GM12891 (cell line): ENCODE results near the gene ZNFX1. TPM values are rescaled to one million over a fixed set of nuclear protein-coding genes. Genes with fewer than 3 reads are reported as not detected.

Source experiments
- DNase-seq: peaks from one replicate; pipeline ENCODE4 v3.0.0; 2011; ENCODE audit warnings: low spot score; ENCODE audit not compliant: insufficient read length
- FAIRE-seq: peaks from 2 replicates; lab custom pipeline; 2011; peaks lifted over from hg19 to GRCh38; lab: Jason Lieb, UNC
- PAX5 ChIP-seq: IDR thresholded peaks from 2 replicates; pipeline ENCODE4 v1.6.1; 2011; ENCODE audit warnings: low read length, moderate library complexity, mild to moderate bottlenecking; ENCODE audit not compliant: insufficient read depth, severe bottlenecking
- POLR2A ChIP-seq: IDR thresholded peaks from 2 replicates; pipeline ENCODE4 v1.6.1; 2011; ENCODE audit warnings: low read depth, low read length, control low read depth
- POLR2AphosphoS5 ChIP-seq: IDR thresholded peaks from 2 replicates; pipeline ENCODE4 v1.6.1; 2011; ENCODE audit warnings: low read depth, low read length, control low read depth
- POU2F2 ChIP-seq: IDR thresholded peaks from 2 replicates; pipeline ENCODE4 v1.6.1; 2011; ENCODE audit warnings: low read depth, mild to moderate bottlenecking, control low read depth, low read length, moderate library complexity
- SPI1 ChIP-seq: IDR thresholded peaks from 2 replicates; pipeline ENCODE4 v1.6.1; 2011; ENCODE audit warnings: low read depth, low read length, control low read depth
- TAF1 ChIP-seq: IDR thresholded peaks from 2 replicates; pipeline ENCODE4 v1.6.1; 2011; ENCODE audit warnings: low read depth, low read length, control low read depth
- polyA plus RNA-seq: library from polyadenylated mRNA; unstranded; fragments of >200 nt; gene quantifications from one replicate; pipeline ENCODE4 v1.2.1, GENCODE V29; 2012; ENCODE audit warnings: low read depth, missing spikeins, inconsistent platforms; ENCODE audit not compliant: missing spikeins

Gene ZNFX1
- polyA plus RNA-seq = 11.0 TPM

- peak; percentile 82 for FAIRE-seq
- TF ChIP-seq TAF1 = peak; percentile 100
- TF ChIP-seq POLR2AphosphoS5 = peak; percentile 100
- peak; percentile 100 for TF ChIP-seq POLR2A
- TF ChIP-seq POU2F2 = peak; percentile 99
- TF ChIP-seq SPI1 = peak; percentile 27
- no peak for TF ChIP-seq PAX5
- DNase-seq = peak; percentile 87
Observed at GRCh38 chr20:49278036-49278817, at the start of gene ZNFX1. TSS of gene ZNFX1 (minus strand) at chr20:49278057. CDS start at chr20:49275839, 2,218 bp downstream.

DNA sequence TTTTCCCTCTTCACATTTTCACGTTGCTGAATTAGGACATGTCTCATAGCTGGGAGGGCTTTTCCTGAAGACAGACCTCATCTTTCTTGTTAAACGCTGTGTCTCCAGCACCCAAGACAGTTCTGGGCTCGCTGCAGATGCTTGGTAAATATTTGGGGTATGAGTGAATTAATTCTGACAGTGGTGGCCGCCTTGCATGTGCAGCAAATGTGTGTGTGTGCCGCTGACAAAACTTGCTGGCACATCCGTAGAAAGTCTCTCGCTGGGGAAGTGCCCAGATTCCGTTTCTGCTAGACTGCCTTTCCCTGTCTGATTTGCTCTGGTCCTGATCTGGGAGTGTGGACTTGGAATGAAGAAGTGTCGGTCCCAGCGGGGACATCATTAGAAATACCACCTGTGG lies 48.2 kb upstream of the ZNFX1 start:
- TF ChIP-seq PAX5 = no peak
- TF ChIP-seq POU2F2 = no peak
- no peak for TF ChIP-seq POLR2AphosphoS5
- TF ChIP-seq POLR2A = no peak
- TF ChIP-seq SPI1 = no peak
- TF ChIP-seq TAF1 = no peak
- FAIRE-seq (no peak), DNase-seq (no peak)

DNA sequence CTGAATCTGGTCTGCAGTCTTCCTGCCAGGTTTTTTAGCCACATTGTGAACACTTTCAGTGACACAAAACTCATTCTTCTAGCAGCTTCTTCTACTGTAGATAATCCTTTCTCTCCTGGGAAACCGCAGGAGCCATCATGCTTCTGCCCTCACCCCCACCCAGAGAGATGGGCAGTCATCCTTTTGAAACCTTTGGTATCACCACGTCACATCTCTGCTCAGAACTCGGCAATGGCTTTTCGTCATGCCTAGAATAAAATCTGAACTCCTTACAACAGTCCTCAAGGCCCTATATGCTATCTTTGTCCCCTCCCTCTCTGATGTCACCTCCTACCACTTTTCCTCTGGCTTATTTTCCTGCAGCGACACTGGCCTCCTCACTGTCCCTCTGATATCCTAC lies 46.4 kb upstream of the ZNFX1 start:
- TF ChIP-seq TAF1 = no peak
- TF ChIP-seq POLR2AphosphoS5 = no peak
- no peak for TF ChIP-seq POLR2A
- TF ChIP-seq PAX5 = no peak
- TF ChIP-seq SPI1 = no peak
- TF ChIP-seq POU2F2 = no peak
- no peak for FAIRE-seq
- no peak for DNase-seq

DNA sequence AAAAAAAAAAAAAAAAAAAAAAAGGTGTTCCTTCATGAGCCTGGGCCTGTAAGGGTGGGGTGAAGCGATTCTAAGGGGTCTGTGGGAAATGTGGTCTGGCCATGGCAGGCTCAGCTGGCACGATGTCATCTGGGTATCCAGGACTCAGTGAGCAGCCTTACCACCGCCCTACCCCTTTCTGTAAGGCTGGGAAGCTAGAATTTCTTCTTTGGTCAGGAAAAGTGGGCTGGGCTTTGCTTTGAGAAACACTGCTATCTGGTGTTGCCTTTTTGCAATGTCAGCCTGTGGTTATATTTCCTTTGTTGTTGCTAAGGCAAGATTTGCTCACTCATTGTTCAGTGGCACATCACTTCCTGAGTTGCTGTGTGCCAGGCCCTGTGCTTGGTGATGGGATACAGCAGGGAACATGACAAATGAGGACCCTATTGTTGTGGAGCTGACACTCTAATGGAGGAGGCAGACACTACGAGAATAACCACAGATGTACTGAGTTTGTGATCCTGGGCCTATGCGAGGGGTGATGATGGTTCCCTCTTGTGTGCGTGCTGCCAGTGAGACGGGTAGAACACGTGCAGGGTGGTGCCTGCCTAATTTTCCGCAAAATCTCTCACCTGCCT lies 45.9 kb upstream of the ZNFX1 start:
- FAIRE-seq (peak; percentile 20), DNase-seq (no peak)
- TF ChIP-seq POLR2A (no peak), SPI1 (no peak), POLR2AphosphoS5 (no peak), TAF1 (no peak), POU2F2 (no peak), PAX5 (no peak)

- FAIRE-seq (no peak), DNase-seq (no peak)
- TF ChIP-seq POLR2AphosphoS5 = no peak
Observed at GRCh38 chr20:49320460-49320859, 42.6 kb upstream of the ZNFX1 start.

DNA sequence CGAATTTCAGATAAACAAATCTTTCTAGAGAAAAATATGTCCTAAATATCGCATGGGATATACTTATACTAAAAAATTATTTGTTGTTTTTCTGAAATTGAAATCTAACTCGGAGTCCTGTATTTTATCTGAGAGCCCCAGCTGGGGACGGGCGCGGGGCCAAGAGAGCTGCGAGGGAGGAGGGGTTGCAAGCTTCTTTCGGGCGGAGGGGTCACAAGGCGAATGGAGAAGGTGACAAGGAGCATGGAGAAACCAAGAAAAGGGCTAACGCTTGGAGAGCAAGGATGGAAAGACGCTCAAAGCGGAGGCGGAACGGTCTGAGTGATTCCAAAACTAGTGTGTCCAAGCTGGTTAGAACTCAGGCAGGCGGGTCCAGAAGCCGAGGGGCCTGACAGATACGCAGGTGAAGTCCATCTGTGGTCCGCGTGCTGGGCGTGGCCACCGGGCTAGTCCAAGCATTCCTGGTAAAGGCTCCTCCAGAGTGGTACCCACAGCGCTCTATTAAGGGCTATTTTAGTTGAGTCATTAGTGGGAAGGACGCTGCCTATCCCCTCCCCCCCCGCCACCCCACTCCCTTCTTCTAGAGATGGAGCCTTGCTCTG lies 41.5 kb upstream of the ZNFX1 start:
- TF ChIP-seq POLR2A (no peak), POU2F2 (no peak), PAX5 (no peak), TAF1 (no peak), POLR2AphosphoS5 (no peak), SPI1 (no peak)
- FAIRE-seq (no peak), DNase-seq (no peak)

DNA sequence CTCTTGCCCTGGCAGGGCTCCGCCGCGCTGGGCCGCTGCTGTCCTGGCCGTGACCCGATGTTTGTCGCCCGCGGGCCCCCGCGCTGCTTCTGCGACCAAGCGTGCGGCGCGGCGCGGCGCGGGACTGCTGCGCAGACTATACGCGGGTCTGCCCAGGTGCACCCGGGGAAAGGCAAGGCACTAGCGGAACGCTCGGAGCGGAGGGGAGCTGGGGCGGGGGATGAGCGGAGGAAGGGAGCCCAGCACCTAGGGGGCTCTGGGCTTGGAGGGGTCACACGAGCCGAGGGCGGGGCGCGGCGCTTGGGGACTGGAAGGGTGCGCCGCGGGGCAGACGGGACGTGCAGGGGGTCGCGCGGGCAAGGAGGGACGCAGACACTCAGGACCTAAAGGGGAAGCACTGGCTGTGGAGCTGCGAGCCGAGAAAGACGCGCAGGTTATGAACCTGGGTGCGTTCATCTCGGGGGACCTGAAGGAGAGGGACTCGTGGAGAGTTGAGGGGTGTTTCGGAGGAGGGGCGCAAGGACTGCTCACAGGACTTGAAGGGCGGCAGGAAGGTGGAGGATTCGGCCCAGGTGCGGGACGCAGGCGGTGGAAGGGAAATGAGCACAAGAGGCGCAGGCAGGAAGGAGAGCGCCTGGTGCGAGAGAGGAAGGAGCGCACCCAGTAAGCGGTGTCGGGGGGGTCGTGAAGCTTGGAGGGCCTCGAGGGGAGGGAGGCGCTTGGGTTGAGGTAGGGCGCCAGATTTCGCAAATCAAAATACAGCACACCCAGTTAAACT lies 40.8 kb upstream of the ZNFX1 start:
- no peak for DNase-seq
- FAIRE-seq = no peak
- TF ChIP-seq POU2F2 = no peak
- no peak for TF ChIP-seq POLR2AphosphoS5
- TF ChIP-seq SPI1 = no peak
- TF ChIP-seq TAF1 = no peak
- TF ChIP-seq PAX5 = no peak
- TF ChIP-seq POLR2A = no peak

GRCh38 chr20:49318091-49318429 lies 40.2 kb upstream of the ZNFX1 start:
- FAIRE-seq (no peak), DNase-seq (no peak)
- TF ChIP-seq SPI1 (no peak), POLR2A (no peak), POU2F2 (no peak), TAF1 (no peak), PAX5 (no peak), POLR2AphosphoS5 (no peak)

- FAIRE-seq (no peak), DNase-seq (no peak)
- no peak for TF ChIP-seq TAF1
- TF ChIP-seq PAX5 = no peak
- no peak for TF ChIP-seq POLR2A
- no peak for TF ChIP-seq SPI1
- TF ChIP-seq POLR2AphosphoS5 = no peak
Observed at GRCh38 chr20:49316704-49317103, 38.8 kb upstream of the ZNFX1 start.
